Endodermal cell (in vitro differentiated cells): Measurements from ENCODE around the gene FHOD1. TPM values are rescaled to one million over a fixed set of nuclear protein-coding genes. Genes with fewer than 3 reads are reported as not detected.

Experiments
- DNase-seq: peaks from one replicate; pipeline ENCODE4 v3.0.0-alpha.2; 2017
- H3K27ac ChIP-seq: 2 replicates; pipeline ENCODE4 v1.5.1; 2013; ENCODE audit warnings: mild to moderate bottlenecking, low read depth, low read length, moderate library complexity
- H3K27me3 ChIP-seq: 2 replicates; pipeline ENCODE4 v1.6.1; 2013; ENCODE audit warnings: mild to moderate bottlenecking, low read length, moderate library complexity; ENCODE audit not compliant: insufficient read depth, control insufficient read depth, poor library complexity, severe bottlenecking
- H3K36me3 ChIP-seq: 2 replicates; pipeline ENCODE4 v1.7.0; 2013; ENCODE audit warnings: mild to moderate bottlenecking, low read length, moderate library complexity; ENCODE audit not compliant: control insufficient read depth, insufficient read depth
- H3K4me1 ChIP-seq: one replicate; pipeline ENCODE4 v1.7.0; 2013; ENCODE audit warnings: low read length; ENCODE audit not compliant: control insufficient read depth, insufficient read depth
- H3K4me3 ChIP-seq: 2 replicates; pipeline ENCODE4 v1.5.1; 2013; ENCODE audit warnings: mild to moderate bottlenecking, low read length, moderate library complexity
- H3K9ac ChIP-seq: 2 replicates; pipeline ENCODE4 v1.6.1; 2013; ENCODE audit warnings: mild to moderate bottlenecking, low read length, moderate library complexity; ENCODE audit not compliant: poor library complexity, severe bottlenecking; ENCODE audit errors: extremely low read depth
- H3K9me3 ChIP-seq: 2 replicates; pipeline ENCODE4 v1.6.1; 2013; ENCODE audit warnings: mild to moderate bottlenecking, low read length, moderate library complexity; ENCODE audit not compliant: control insufficient read depth
- H3K27ac Mint-ChIP-seq: 2 replicates; pipeline ENCODE4 v1.8.0; 2020; ENCODE audit warnings: mixed read lengths
- H3K27me3 Mint-ChIP-seq: 2 replicates; pipeline ENCODE4 v1.8.0; 2021; ENCODE audit warnings: mild to moderate bottlenecking, mixed read lengths; ENCODE audit not compliant: insufficient read depth
- H3K36me3 Mint-ChIP-seq: 2 replicates; pipeline ENCODE4 v1.8.0; 2020; ENCODE audit warnings: low read depth, mixed read lengths
- H3K4me1 Mint-ChIP-seq: 2 replicates; pipeline ENCODE4 v1.8.0; 2020; ENCODE audit warnings: mixed read lengths
- H3K4me3 Mint-ChIP-seq: 2 replicates; pipeline ENCODE4 v1.8.0; 2020; ENCODE audit warnings: mild to moderate bottlenecking, moderate library complexity, mixed read lengths
- H3K9me3 Mint-ChIP-seq: 2 replicates; pipeline ENCODE4 v1.8.0; 2020; ENCODE audit warnings: mild to moderate bottlenecking, mixed read lengths
- CTCF ChIP-seq: fragments of 200-600 bp; sonication (generic); conservative IDR thresholded peaks from 2 replicates; pipeline ENCODE4 v1.5.0; 2021; ENCODE audit warnings: antibody characterized with exemption, mild to moderate bottlenecking
- whole genome bisulfite sequencing, 2 experiments: methylation state at CpG; one replicate each; pipeline versions ENCODE4 v1.1.5 to v1.1.7; 2013; ENCODE audit warnings: missing lambda C conversion rate in 2 of 2, mixed read lengths in 1 of 2; ENCODE audit not compliant: insufficient coverage in 1 of 2, insufficient read length in 1 of 2; 5-methylcytosine and 5-hydroxymethylcytosine counted together
- total RNA-seq, 2 donors: library from RNA; stranded (reverse); fragmentation: NEBNext Ultra II Directional in 1 of 2; extraction: Animal tissue kit (Norgen Biotek cat#: 25700) in 1 of 2; gene quantifications; 2 replicates in 1 of 2; 3 replicates in 1 of 2; pipeline ENCODE4 v1.2.1, GENCODE V29; 2021

The FHOD1 gene
- total RNA-seq, 2 donors from 2014 or later: 51.7 to 71.9 TPM

- no peaks in the 10 kb centered on the region for H3K9me3 ChIP-seq
- no peak overlapping the region for H3K9ac ChIP-seq
- H3K27me3 ChIP-seq: no peaks in the 10 kb centered on the region
- Mint-ChIP-seq H3K4me1 (peaks cover 5% of the 10 kb centered on the region), H3K4me3 (no peak overlapping the region), H3K36me3 (peaks cover 47% of the 10 kb centered on the region), H3K9me3 (no peaks in the 10 kb centered on the region), H3K27me3 (no peaks in the 10 kb centered on the region), H3K27ac (no peak overlapping the region)
- no peak overlapping the region for H3K27ac ChIP-seq
- peaks cover 69% of the 10 kb centered on the region for H3K36me3 ChIP-seq
- H3K4me1 ChIP-seq: peaks cover 5% of the 10 kb centered on the region
- no peak for DNase-seq
- 95 to 96% methylated on average over 4 to 6 of the region's 6 CpGs for WGBS, 2 experiments
- no peak for TF ChIP-seq CTCF
- H3K4me3 ChIP-seq: no peak overlapping the region
These were observed 49.6 kb downstream of the FHOD1 start for GRCh38 chr16:67197704-67198103.

- Histone ChIP-seq H3K36me3 (peaks cover 69% of the 10 kb centered on the region), H3K4me1 (peaks cover 5% of the 10 kb centered on the region), H3K27ac (no peak overlapping the region), H3K27me3 (no peaks in the 10 kb centered on the region), H3K9ac (no peak overlapping the region), H3K9me3 (no peaks in the 10 kb centered on the region), H3K4me3 (no peak overlapping the region)
- WGBS, 2 experiments: 100% methylated on average over 1 of the region's 1 CpG; no CpG with 5 or more reads in 1 of the 2 experiments
- TF ChIP-seq CTCF: no peak
- Mint-ChIP-seq H3K4me1 (peaks cover 8% of the 10 kb centered on the region), H3K9me3 (no peaks in the 10 kb centered on the region), H3K36me3 (peaks cover 49% of the 10 kb centered on the region), H3K4me3 (no peak overlapping the region), H3K27me3 (no peaks in the 10 kb centered on the region), H3K27ac (no peak overlapping the region)
- no peak for DNase-seq
These were observed 50.4 kb downstream of the FHOD1 start for GRCh38 chr16:67196881-67197280.

GRCh38 chr16:67195676-67196075 lies 51.6 kb downstream of the FHOD1 start:
- H3K27me3 Mint-ChIP-seq: no peaks in the 10 kb centered on the region
- peaks cover 8% of the 10 kb centered on the region for H3K4me1 Mint-ChIP-seq
- no peaks in the 10 kb centered on the region for H3K27me3 ChIP-seq
- no peak overlapping the region for H3K27ac ChIP-seq
- H3K36me3 ChIP-seq: peaks cover 65% of the 10 kb centered on the region
- no peak for DNase-seq
- TF ChIP-seq CTCF: no peak
- H3K9me3 Mint-ChIP-seq: no peaks in the 10 kb centered on the region
- peaks cover 49% of the 10 kb centered on the region for H3K36me3 Mint-ChIP-seq
- no peaks in the 10 kb centered on the region for H3K9me3 ChIP-seq
- H3K9ac ChIP-seq: no peak overlapping the region
- peaks cover 7% of the 10 kb centered on the region for H3K4me1 ChIP-seq
- no peak overlapping the region for H3K27ac Mint-ChIP-seq
- no peak overlapping the region for H3K4me3 ChIP-seq
- 92 to 100% methylated on average over 2 to 5 of the region's 5 CpGs for WGBS, 2 experiments
- H3K4me3 Mint-ChIP-seq: no peak overlapping the region
